T-helper 22 cell (primary cell): ENCODE measurements around the gene HNF1A.

Source experiments
- DNase-seq: peaks from one replicate; pipeline ENCODE4 v3.0.0-alpha.2; 2020; ENCODE audit warnings: low read depth

Gene HNF1A

DNA sequence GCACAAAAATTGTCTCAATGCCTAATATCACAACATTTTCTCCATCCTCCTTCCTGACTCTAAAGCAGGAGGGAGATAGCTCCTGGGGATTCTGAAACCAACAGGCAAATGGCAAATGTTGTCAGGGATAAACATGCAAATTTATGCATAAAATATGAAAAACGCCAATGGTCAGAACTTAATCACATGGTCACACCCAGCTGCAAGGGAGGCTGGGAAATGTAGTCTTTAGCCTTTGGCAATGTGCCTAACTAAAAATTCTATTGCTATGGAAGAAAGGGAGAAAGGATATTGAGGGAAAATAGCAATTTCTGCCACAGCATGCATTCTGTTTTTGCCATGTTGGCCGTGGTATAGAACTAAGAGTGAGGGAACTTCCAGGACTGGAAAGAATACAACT lies 72.4 kb downstream of the HNF1A start:
- DNase-seq = no peak
